ENCODE results near the gene RPL7A. TPM values are rescaled to one million over a fixed set of nuclear protein-coding genes. Genes with fewer than 3 reads are reported as not detected.
A peak's percentile ranks its signal among the peaks of the same experiment; 100 is the strongest.
"Not testable (repeated sequence)": the region's sequence is repeated elsewhere in the genome, so short reads cannot be mapped to it uniquely, and the experiment has no call there.

RPL7A gene
- total RNA-seq, 1 experiment from 2014 or later = 904 TPM

DNA sequence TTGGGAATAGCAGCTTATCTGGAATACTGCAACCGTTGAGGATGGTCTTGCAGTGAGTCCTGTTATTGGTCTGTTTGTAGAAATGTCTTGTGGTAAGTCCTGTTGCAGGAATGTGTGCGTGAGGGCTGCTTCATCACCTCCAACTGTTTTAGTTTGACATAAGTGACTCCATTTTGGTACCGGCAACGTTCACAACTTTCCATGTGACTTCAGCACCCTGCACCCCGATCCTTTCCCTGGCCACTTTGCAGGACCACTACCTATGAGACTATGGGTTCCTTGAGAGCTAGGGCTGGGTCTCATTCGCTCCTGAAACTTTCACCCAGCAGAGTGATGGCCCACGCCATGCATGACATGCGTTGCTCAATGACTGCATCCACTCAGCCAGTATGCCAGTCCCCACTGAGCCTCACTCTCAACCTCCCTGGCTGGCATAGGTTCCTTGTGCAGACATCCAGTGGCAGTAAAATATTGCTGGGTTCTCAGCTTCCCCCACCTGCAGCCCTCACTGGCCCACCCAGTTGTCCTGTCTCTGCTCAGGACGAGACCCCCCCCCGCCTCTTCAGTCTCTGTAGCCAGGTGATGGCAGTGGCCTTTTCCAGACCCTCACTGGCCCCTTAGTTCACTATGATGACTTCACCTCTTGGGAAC lies 20.1 kb upstream of the RPL7A start:
- TF ChIP-seq, protein P1, sequence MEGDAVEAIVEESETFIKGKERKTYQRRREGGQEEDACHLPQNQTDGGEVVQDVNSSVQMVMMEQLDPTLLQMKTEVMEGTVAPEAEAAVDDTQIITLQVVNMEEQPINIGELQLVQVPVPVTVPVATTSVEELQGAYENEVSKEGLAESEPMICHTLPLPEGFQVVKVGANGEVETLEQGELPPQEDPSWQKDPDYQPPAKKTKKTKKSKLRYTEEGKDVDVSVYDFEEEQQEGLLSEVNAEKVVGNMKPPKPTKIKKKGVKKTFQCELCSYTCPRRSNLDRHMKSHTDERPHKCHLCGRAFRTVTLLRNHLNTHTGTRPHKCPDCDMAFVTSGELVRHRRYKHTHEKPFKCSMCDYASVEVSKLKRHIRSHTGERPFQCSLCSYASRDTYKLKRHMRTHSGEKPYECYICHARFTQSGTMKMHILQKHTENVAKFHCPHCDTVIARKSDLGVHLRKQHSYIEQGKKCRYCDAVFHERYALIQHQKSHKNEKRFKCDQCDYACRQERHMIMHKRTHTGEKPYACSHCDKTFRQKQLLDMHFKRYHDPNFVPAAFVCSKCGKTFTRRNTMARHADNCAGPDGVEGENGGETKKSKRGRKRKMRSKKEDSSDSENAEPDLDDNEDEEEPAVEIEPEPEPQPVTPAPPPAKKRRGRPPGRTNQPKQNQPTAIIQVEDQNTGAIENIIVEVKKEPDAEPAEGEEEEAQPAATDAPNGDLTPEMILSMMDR (IDR thresholded peaks at IDR 0.05; ENCODE audit: unreplicated experiment) = no peak
- BruUV-seq (replicated peaks) = no TSS peak
- CTCF ChIA-PET = interaction anchor here (2.8 kb wide), 1 partner anchor 141 kb away, joined by 46 read pairs; no protein-coding TSS in a partner anchor
- no peak for DNase-seq
- Mint-ChIP-seq H3K9me3 (ENCODE audit: low read depth, unreplicated experiment) (peaks cover 7% of the 10 kb centered on the region), H3K36me3 (ENCODE audit: insufficient read depth, unreplicated experiment) (peaks cover 28% of the 10 kb centered on the region), H3K27me3 (ENCODE audit: unreplicated experiment) (peaks cover 16% of the 10 kb centered on the region), H3K27ac (ENCODE audit: unreplicated experiment) (no peak overlapping the region), H3K4me1 (ENCODE audit: low read depth, unreplicated experiment) (peaks cover 26% of the 10 kb centered on the region), H3K4me3 (ENCODE audit: low read depth, unreplicated experiment) (no peak overlapping the region)
- intact Hi-C loops (cut with micrococcal nuclease; ENCODE audit: unreplicated experiment) = no loop called here

DNA sequence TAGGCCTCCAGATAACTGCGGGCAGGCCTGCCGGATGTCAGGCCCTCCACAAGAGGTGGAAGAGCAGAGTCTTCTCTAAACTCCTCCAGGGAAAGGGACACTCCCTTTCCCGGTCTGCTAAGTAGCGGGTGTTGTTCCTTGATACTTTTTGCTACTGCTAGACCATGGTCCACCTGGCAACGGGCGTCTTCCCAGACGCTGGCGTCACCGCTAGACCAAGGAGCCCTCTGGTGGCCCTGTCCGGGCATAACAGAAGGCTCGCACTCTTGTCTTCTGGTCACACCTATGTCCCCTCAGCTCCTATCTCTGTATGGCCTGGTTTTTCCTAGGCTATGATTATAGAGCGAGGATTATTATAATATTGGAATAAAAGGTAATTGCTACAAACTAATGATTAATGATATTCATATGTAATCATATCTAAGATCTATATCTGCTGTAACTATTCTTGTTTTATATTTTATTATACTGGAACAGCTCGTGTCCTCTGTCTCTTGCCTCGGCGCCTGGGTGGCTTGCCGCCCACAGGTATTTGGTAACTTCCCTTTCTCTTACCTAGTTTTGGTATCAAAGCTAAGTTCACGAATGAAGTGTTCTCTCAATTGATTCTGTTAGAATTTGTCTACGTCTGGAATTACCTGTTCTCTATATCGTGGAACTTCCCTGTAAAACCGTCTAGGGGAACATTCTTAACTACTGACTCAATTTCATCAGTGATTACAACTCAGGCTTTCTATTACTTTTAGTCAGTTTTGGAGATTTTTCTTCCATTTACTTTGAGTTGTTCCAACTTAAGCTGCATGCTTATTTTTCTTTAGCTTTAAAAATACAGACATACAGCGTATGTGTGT lies 18.5 kb upstream of the RPL7A start:
- intact Hi-C loops (cut with micrococcal nuclease; ENCODE audit: unreplicated experiment) = loop anchor here (1.0 kb wide), 1 partner anchor 143 kb away; no protein-coding TSS in a partner anchor
- H3K4me3 Mint-ChIP-seq (ENCODE audit: low read depth, unreplicated experiment); H3K9me3 Mint-ChIP-seq (ENCODE audit: low read depth, unreplicated experiment); BruUV-seq (replicated peaks); H3K27me3 Mint-ChIP-seq (ENCODE audit: unreplicated experiment): not testable (repeated sequence)
- CTCF ChIA-PET = interaction anchor here (0.5 to 2.8 kb wide), 3 partner anchors 91 to 146 kb away, joined by 3 to 46 read pairs (median 5); no protein-coding TSS in a partner anchor
- peaks cover 34% of the 10 kb centered on the region for H3K4me1 Mint-ChIP-seq (ENCODE audit: low read depth, unreplicated experiment)
- peak; percentile 39 for DNase-seq
- H3K36me3 Mint-ChIP-seq (ENCODE audit: insufficient read depth, unreplicated experiment) = peaks cover 36% of the 10 kb centered on the region
- peak overlapping the region; percentile 82 for H3K27ac Mint-ChIP-seq (ENCODE audit: unreplicated experiment)
- TF ChIP-seq, protein P1 (IDR thresholded peaks at IDR 0.05; ENCODE audit: unreplicated experiment) = peak; percentile 37

DNA sequence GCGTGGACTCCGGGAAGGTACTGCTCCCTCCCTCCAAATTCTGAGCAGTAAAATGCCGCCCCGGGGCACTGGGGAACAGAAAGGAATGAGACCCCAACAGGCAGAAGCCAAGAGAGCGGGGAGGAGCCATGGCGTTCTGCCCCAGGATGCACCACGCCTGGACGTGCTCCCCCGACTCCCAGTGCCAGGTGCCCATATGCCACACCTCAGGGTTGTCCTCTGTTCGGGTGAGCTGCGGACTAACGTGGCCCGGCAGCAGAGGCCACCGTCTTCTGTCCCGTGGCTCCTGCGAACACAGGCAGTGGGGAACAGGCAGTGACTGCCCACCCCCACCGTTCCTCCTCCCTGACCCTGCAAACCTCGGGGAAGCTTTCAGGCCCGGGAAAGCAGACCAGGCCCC lies 16.8 kb upstream of the RPL7A start:
- no peak for DNase-seq
- Mint-ChIP-seq H3K9me3 (ENCODE audit: low read depth, unreplicated experiment) (peaks cover 4% of the 10 kb centered on the region), H3K36me3 (ENCODE audit: insufficient read depth, unreplicated experiment) (peaks cover 52% of the 10 kb centered on the region), H3K27ac (ENCODE audit: unreplicated experiment) (no peak overlapping the region), H3K4me1 (ENCODE audit: low read depth, unreplicated experiment) (peaks cover 36% of the 10 kb centered on the region), H3K4me3 (ENCODE audit: low read depth, unreplicated experiment) (no peak overlapping the region), H3K27me3 (ENCODE audit: unreplicated experiment) (no peaks in the 10 kb centered on the region)
- CTCF ChIA-PET = interaction anchor here (0.7 kb wide), 2 partner anchors 47 to 79 kb away, joined by 3 read pairs; no protein-coding TSS in a partner anchor
- BruUV-seq (replicated peaks) = no TSS peak
- intact Hi-C loops (cut with micrococcal nuclease; ENCODE audit: unreplicated experiment) = no loop called here
- TF ChIP-seq, protein P1 (IDR thresholded peaks at IDR 0.05; ENCODE audit: unreplicated experiment) = no peak

DNA sequence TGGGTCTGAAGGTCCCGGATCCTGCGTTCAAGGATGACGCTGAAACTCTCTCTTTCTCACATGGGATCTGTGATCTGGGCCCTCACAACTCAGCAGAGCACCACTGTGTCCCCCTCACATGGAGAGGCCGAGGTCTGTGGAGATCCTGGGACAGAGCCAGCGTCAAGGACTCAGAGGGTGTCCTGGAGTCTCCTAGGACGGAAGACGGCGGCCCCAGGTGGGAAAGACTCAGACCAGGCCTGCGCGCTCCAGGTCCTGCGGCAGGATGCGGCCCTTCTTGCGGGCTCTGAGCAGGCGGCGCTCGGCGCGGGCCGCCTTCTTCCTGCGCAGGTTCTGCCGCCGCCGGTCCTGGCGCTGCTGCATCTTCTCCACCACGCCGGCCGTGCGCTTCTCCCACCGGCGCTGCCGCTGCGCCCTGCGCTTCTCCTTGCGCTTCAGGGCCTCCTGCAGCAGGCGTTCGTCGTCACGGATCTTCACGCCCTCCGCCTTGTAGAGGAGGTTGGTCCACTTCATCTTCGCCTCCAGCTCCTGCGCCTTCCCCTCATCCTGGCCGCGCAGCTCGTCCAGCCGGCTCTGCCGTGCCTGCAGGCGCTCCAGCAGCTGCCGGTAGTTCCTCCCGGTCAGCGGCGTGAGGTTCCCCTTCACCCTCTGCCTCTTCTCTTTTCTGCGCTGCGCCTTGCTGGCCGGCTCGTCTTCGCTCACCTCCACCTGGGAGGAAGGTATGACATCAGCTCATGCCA lies 16.2 kb upstream of the RPL7A start:
- CTCF ChIA-PET = interaction anchor here (0.6 kb wide), 2 partner anchors 146 to 160 kb away, joined by 3 read pairs; no protein-coding TSS in a partner anchor

More for the DNA sequence above, 16.2 kb upstream of the RPL7A start:
- Mint-ChIP-seq H3K4me3 (ENCODE audit: low read depth, unreplicated experiment) (no peak overlapping the region), H3K36me3 (ENCODE audit: insufficient read depth, unreplicated experiment) (peaks cover 57% of the 10 kb centered on the region), H3K4me1 (ENCODE audit: low read depth, unreplicated experiment) (peaks cover 36% of the 10 kb centered on the region), H3K27ac (ENCODE audit: unreplicated experiment) (no peak overlapping the region), H3K9me3 (ENCODE audit: low read depth, unreplicated experiment) (peaks cover 4% of the 10 kb centered on the region), H3K27me3 (ENCODE audit: unreplicated experiment) (no peaks in the 10 kb centered on the region)
- BruUV-seq (replicated peaks) = no TSS peak
- no peak for DNase-seq
- TF ChIP-seq, protein P1 (IDR thresholded peaks at IDR 0.05; ENCODE audit: unreplicated experiment) = no peak
- intact Hi-C loops (cut with micrococcal nuclease; ENCODE audit: unreplicated experiment) = no loop called here

All from Calu3 (cell line).